ENCODE measurements around the gene OR51F1. TPM values are rescaled to one million over a fixed set of nuclear protein-coding genes. Genes with fewer than 3 reads are reported as not detected.
"Not testable (repeated sequence)": the region's sequence is repeated elsewhere in the genome, so short reads cannot be mapped to it uniquely, and the experiment has no call there.

The OR51F1 gene
- total RNA-seq (not detected), polyA plus RNA-seq (not detected)
- long read RNA-seq, donor 1 = 0 reads
- long read RNA-seq, donor 2 = 0 reads
- long read RNA-seq, donor 3 = 0 reads
- long read RNA-seq, donor 4 = 0 reads

DNA sequence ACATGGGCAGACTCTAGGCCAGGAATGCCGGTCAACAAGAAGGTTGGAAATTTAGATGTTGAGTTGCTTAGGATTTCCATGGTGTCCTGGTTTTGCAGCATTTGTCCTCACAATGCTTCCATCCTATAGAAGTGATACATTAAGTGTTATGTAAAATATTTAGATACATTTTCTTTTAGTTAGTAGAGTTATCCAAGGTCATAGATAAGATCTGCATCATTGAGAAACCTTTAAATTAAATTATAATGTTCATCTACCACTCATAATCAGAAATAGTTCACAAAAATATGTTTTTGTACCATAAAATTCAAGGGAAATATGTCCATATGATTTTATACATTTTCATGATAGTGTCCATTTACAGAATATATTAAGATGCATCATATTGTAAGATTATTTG is at the start of gene OR51F1:
Gene OR51F1, minus strand, starts transcription at position 101 of the 400 bp plus-strand sequence. Its CDS starts 0 bp downstream, at position 101.
- intact Hi-C loops (cut with DNase I) = no loop called here
- no peak for ATAC-seq
- WGBS = 97% methylated on average over 1 of the region's 1 CpG

DNA sequence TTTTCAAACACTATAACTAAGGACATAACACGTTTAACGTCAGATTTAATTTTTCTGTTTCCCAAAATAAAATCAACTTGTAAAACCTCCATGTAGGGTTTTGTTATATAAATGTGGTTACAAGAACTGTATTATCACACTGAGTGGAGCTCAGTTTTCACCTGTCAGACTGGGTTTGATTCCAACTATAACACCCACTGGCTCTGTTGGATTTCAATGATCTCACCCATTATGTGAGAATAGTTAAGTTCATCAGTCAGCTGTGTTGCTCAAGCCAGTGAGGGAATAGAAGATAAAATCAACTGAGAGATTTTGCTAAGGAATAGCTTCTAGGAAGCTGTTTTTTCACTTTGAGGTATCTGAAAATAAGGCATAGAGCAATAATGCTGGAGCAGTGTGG is 39.5 kb upstream of the OR51F1 start:
- Histone ChIP-seq H3K27ac (ENCODE audit: low read length) (no peak overlapping the region), H3K27me3 (ENCODE audit: control insufficient read depth, insufficient read depth) (no peaks in the 10 kb centered on the region), H3K4me1 (ENCODE audit: control insufficient read depth, insufficient read depth, low read length) (no peaks in the 10 kb centered on the region), H3K4me3 (ENCODE audit: low read length) (no peak overlapping the region), H3K9me3 (ENCODE audit: control insufficient read depth, low read length) (no peaks in the 10 kb centered on the region)
- WGBS = 48% methylated on average over 2 of the region's 2 CpGs
- intact Hi-C loops (cut with DNase I) = no loop called here
- ATAC-seq (no peak), DNase-seq (no peak)

More for the DNA sequence above, at the start of gene OR51F1:
- DNase-seq = no peak
- H3K9me3 ChIP-seq (ENCODE audit: control insufficient read depth, low read length) = no peaks in the 10 kb centered on the region
- H3K4me3 ChIP-seq (ENCODE audit: low read length) = no peak within 1 kb of the TSS
- H3K27me3 ChIP-seq (ENCODE audit: control insufficient read depth, insufficient read depth) = no peaks in the 10 kb centered on the region
- no peaks in the 10 kb centered on the region for H3K4me1 ChIP-seq (ENCODE audit: control insufficient read depth, insufficient read depth, low read length)
- no peak within 1 kb of the TSS for H3K27ac ChIP-seq (ENCODE audit: low read length)

DNA sequence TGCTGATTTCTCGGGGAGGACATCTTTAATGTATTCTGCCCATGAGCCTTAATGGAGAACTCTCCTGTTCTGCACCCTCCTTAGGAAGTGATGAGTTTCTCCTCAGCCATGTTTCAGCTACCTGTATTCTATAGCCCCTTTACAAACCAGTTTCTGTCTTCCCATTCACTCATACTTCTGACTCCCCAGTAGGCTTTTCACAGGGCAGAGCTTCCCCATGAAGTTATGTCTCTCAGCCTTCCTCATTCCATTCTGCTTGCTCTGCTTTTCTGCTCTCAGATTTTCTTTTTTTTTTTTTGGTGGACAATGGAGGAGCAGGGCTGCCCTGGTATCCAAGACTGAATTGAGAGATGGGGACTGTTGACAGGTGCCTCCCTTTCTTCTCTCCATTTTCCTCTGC is 38.7 kb upstream of the OR51F1 start:
- WGBS = 68% methylated on average over 1 of the region's 1 CpG
- no peak for ATAC-seq
- Histone ChIP-seq H3K4me1 (ENCODE audit: control insufficient read depth, insufficient read depth, low read length) (no peaks in the 10 kb centered on the region), H3K27me3 (ENCODE audit: control insufficient read depth, insufficient read depth) (no peaks in the 10 kb centered on the region), H3K9me3 (ENCODE audit: control insufficient read depth, low read length) (no peaks in the 10 kb centered on the region), H3K4me3 (ENCODE audit: low read length) (no peak overlapping the region), H3K27ac (ENCODE audit: low read length) (no peak overlapping the region)
- intact Hi-C loops (cut with DNase I) = no loop called here
- DNase-seq = no peak

DNA sequence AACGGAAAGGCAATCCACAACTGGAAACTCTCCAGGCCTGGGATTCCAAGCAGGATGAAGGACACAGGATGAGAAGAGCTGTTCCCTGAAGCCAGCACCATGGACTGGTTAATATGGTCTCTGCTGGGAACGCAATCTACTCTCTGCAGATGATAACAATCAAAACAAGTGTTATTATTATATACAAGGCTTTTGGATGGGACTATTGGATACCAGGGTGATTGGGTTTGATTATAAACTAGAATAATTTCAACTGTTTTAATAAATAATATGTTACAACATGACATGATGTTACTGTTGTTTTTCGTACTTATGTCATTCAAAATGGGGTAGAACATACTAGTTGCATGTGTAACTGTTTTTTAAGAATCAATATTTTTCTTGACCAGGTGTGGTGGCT is 34.5 kb upstream of the OR51F1 start, which contains the start of gene OR52R1:
Gene OR52R1, minus strand, starts transcription at position 101 of the 400 bp plus-strand sequence. Its CDS starts 0 bp downstream, at position 101.
- Histone ChIP-seq H3K4me3 (ENCODE audit: low read length) (no peak within 1 kb of the TSS), H3K27ac (ENCODE audit: low read length) (no peak within 1 kb of the TSS), H3K27me3 (ENCODE audit: control insufficient read depth, insufficient read depth) (no peaks in the 10 kb centered on the region), H3K4me1 (ENCODE audit: control insufficient read depth, insufficient read depth, low read length) (no peaks in the 10 kb centered on the region), H3K9me3 (ENCODE audit: control insufficient read depth, low read length) (no peaks in the 10 kb centered on the region)
- WGBS = 85% methylated on average over 3 of the region's 3 CpGs
- ATAC-seq (no peak), DNase-seq (no peak)
- intact Hi-C loops (cut with DNase I) = no loop called here

GRCh38 chr11:4801316-4801715 is 31.6 kb upstream of the OR51F1 start:
- H3K4me3 ChIP-seq (ENCODE audit: low read length); H3K27me3 ChIP-seq (ENCODE audit: control insufficient read depth, insufficient read depth); ATAC-seq; H3K27ac ChIP-seq (ENCODE audit: low read length); H3K9me3 ChIP-seq (ENCODE audit: control insufficient read depth, low read length); H3K4me1 ChIP-seq (ENCODE audit: control insufficient read depth, insufficient read depth, low read length); intact Hi-C loops (cut with DNase I); DNase-seq: not testable (repeated sequence)
- 75% methylated on average over 5 of the region's 5 CpGs for WGBS

DNA sequence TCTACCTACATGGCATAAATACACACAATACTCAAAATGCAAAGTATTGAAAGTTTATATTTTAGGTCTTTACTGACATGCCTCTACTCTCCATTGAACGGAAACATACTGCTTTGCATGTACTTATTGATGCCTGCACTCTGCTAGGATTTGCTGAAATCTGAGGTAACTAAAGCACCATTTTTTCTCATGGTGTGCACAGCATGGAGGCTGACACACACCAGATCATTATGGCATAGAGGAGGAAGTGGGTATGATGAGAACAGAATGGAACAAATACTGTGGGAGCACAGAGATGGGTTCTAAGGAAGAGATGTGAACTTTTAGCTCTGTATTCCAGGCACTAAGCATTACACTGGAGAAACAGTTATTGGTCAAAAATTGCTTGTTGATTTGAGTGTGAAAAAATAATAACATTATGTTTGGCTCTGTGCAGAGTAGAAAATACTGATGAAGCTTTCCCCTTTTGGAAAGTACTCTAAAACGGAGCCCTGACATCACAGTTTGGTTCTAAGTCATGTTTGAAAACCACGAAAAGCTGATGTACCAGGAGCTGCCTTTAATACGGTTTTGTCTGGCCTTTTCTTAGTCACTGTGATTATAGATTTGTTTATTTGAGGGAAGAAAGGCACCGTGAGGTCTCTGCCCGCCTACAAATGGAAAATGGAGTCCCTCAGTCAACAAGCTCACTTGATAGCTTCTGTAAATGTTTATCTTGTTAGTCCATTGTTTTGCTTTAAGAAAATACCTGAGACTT is 28.9 kb upstream of the OR51F1 start:
- no peak overlapping the region for H3K27ac ChIP-seq (ENCODE audit: low read length)
- intact Hi-C loops (cut with DNase I) = no loop called here
- H3K9me3 ChIP-seq (ENCODE audit: control insufficient read depth, low read length) = no peaks in the 10 kb centered on the region
- H3K4me3 ChIP-seq (ENCODE audit: low read length) = no peak overlapping the region
- DNase-seq = no peak
- no peak for ATAC-seq
- no peaks in the 10 kb centered on the region for H3K27me3 ChIP-seq (ENCODE audit: control insufficient read depth, insufficient read depth)
- H3K4me1 ChIP-seq (ENCODE audit: control insufficient read depth, insufficient read depth, low read length) = no peaks in the 10 kb centered on the region
- WGBS = 66% methylated on average over 6 of the region's 6 CpGs

DNA sequence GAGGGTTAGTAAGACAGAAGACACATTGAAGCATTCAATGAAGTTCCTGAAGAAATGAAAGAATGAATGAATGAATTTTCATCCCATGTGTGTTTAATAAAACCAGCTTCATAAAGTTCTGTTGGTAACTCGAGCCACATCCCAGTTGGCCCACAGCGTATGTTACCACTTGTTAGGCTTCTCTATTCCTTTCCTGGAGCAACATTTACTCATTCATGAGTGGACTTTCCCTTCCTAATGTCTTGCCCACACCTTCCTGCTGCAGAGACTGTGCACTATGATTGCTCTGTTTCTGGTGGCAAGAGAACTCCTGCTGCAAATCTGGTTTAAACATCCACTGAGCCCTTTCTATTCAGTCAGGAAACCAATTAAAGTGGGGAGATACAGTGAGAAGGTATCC is 27.5 kb upstream of the OR51F1 start:
- Histone ChIP-seq H3K27me3 (ENCODE audit: control insufficient read depth, insufficient read depth) (no peaks in the 10 kb centered on the region), H3K9me3 (ENCODE audit: control insufficient read depth, low read length) (no peaks in the 10 kb centered on the region), H3K4me3 (ENCODE audit: low read length) (no peak overlapping the region), H3K27ac (ENCODE audit: low read length) (no peak overlapping the region), H3K4me1 (ENCODE audit: control insufficient read depth, insufficient read depth, low read length) (no peaks in the 10 kb centered on the region)
- WGBS = 20% methylated on average over 2 of the region's 2 CpGs
- ATAC-seq = no peak
- no peak for DNase-seq
- intact Hi-C loops (cut with DNase I) = no loop called here

DNA sequence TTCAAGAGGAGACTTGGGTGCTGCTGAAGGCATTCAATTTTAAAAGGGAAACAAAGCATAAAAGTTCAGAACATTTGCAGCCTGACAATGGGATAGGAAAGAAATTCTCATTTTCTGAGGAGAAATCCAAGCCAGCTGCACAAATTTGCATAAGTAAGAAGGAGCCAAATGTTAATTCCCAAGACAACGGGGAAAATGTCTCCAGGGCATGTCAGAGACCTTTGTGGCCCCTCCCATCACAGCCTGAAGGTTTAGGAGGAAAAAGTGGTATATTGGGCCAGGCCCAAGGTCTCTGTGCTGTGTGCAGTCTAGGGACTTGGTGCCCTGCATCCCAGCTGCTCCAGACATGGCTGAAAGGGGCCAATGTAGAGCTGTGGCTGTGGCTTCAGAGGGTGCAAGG is 12.7 kb upstream of the OR51F1 start:
- H3K27ac ChIP-seq (ENCODE audit: low read length) = no peak overlapping the region
- H3K4me3 ChIP-seq (ENCODE audit: low read length) = no peak overlapping the region
- DNase-seq = no peak
- no peak for ATAC-seq
- H3K27me3 ChIP-seq (ENCODE audit: control insufficient read depth, insufficient read depth) = no peaks in the 10 kb centered on the region
- no peaks in the 10 kb centered on the region for H3K4me1 ChIP-seq (ENCODE audit: control insufficient read depth, insufficient read depth, low read length)
- intact Hi-C loops (cut with DNase I) = no loop called here
- WGBS = 42% methylated on average over 1 of the region's 1 CpG
- H3K9me3 ChIP-seq (ENCODE audit: control insufficient read depth, low read length) = no peaks in the 10 kb centered on the region

DNA sequence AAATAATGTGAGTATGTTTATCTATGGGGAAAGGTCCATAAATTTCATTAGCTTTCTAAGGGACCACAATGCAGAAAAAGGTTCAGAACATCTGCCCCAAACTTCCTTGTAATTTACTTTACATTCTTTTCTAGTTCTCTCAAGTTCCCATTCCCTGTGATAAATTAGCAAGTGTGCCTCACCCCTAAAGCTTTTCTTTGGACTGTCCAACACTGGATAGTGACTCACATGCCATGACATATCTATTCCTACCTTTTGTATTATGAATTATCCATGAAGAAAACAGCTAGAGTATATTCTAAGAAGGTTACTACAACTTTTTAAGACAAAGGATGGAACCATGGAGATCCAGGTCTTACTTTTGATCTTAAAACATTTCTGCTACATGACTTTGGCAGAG is 1.6 kb downstream of the OR51F1 start:
- DNase-seq (no peak), ATAC-seq (no peak)
- no peaks in the 10 kb centered on the region for H3K27me3 ChIP-seq (ENCODE audit: control insufficient read depth, insufficient read depth)
- no peak overlapping the region for H3K4me3 ChIP-seq (ENCODE audit: low read length)
- intact Hi-C loops (cut with DNase I) = no loop called here
- H3K27ac ChIP-seq (ENCODE audit: low read length) = no peak overlapping the region
- no peaks in the 10 kb centered on the region for H3K4me1 ChIP-seq (ENCODE audit: control insufficient read depth, insufficient read depth, low read length)
- H3K9me3 ChIP-seq (ENCODE audit: control insufficient read depth, low read length) = no peaks in the 10 kb centered on the region

- Histone ChIP-seq H3K27me3 (ENCODE audit: control insufficient read depth, insufficient read depth) (no peaks in the 10 kb centered on the region), H3K4me3 (ENCODE audit: low read length) (no peak overlapping the region), H3K4me1 (ENCODE audit: control insufficient read depth, insufficient read depth, low read length) (no peaks in the 10 kb centered on the region), H3K27ac (ENCODE audit: low read length) (no peak overlapping the region), H3K9me3 (ENCODE audit: control insufficient read depth, low read length) (no peaks in the 10 kb centered on the region)
- intact Hi-C loops (cut with DNase I) = no loop called here
- ATAC-seq (no peak), DNase-seq (no peak)
- WGBS = 79% methylated on average over 6 of the region's 6 CpGs
Observed at GRCh38 chr11:4766420-4767043, 3.2 kb downstream of the OR51F1 start.

GRCh38 chr11:4763096-4763495 is 6.6 kb downstream of the OR51F1 start:
- intact Hi-C loops (cut with DNase I) = no loop called here
- DNase-seq = no peak
- 71% methylated on average over 2 of the region's 2 CpGs for WGBS
- no peak for ATAC-seq
- Histone ChIP-seq H3K4me1 (ENCODE audit: control insufficient read depth, insufficient read depth, low read length) (no peaks in the 10 kb centered on the region), H3K27ac (ENCODE audit: low read length) (no peak overlapping the region), H3K9me3 (ENCODE audit: control insufficient read depth, low read length) (no peaks in the 10 kb centered on the region), H3K27me3 (ENCODE audit: control insufficient read depth, insufficient read depth) (no peaks in the 10 kb centered on the region), H3K4me3 (ENCODE audit: low read length) (no peak overlapping the region)
